GM12891 (cell line): ENCODE results near the gene TRIM34.
A peak's percentile ranks its signal among the peaks of the same experiment; 100 is the strongest.
"Not testable (repeated sequence)": the region's sequence is repeated elsewhere in the genome, so short reads cannot be mapped to it uniquely, and the experiment has no call there.

Experiments
- DNase-seq: peaks from one replicate; pipeline ENCODE4 v3.0.0; 2011; ENCODE audit warnings: low spot score; ENCODE audit not compliant: insufficient read length
- FAIRE-seq: peaks from 2 replicates; lab custom pipeline; 2011; peaks lifted over from hg19 to GRCh38; lab: Jason Lieb, UNC
- PAX5 ChIP-seq: IDR thresholded peaks from 2 replicates; pipeline ENCODE4 v1.6.1; 2011; ENCODE audit warnings: low read length, moderate library complexity, mild to moderate bottlenecking; ENCODE audit not compliant: insufficient read depth, severe bottlenecking
- POLR2A ChIP-seq: IDR thresholded peaks from 2 replicates; pipeline ENCODE4 v1.6.1; 2011; ENCODE audit warnings: low read depth, low read length, control low read depth
- POLR2AphosphoS5 ChIP-seq: IDR thresholded peaks from 2 replicates; pipeline ENCODE4 v1.6.1; 2011; ENCODE audit warnings: low read depth, low read length, control low read depth
- POU2F2 ChIP-seq: IDR thresholded peaks from 2 replicates; pipeline ENCODE4 v1.6.1; 2011; ENCODE audit warnings: low read depth, mild to moderate bottlenecking, control low read depth, low read length, moderate library complexity
- SPI1 ChIP-seq: IDR thresholded peaks from 2 replicates; pipeline ENCODE4 v1.6.1; 2011; ENCODE audit warnings: low read depth, low read length, control low read depth
- TAF1 ChIP-seq: IDR thresholded peaks from 2 replicates; pipeline ENCODE4 v1.6.1; 2011; ENCODE audit warnings: low read depth, low read length, control low read depth

The TRIM34 gene

DNA sequence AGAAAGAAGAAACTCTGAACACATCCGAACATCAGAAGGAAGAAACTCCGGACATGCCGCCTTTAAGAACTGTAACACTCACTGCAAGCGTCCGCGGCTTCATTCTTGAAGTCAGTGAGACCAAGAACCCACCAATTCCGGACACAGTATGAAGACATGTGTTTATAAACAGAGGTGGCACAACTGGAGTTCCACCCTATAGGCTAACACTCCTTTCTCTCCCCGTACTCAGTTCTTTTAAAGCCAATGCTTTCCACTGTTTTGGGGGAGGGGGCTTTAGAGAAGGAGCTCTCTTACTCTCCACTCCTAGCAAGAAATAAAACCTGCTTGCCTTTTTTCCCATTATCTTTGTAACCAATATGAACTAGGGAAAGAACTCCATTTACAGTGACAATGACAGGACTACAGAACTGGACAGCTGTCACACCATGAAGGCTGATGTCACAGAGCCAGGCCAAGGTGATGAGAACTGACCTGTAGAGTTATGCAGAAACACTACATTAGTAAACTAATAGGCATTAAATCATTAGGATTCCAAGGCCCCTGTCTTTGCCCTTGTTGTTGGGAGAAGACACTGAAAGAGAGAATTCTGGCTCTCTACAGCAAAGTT lies 59.3 kb downstream of the TRIM34 start:
- DNase-seq (no peak), FAIRE-seq (no peak)
- TF ChIP-seq TAF1 (no peak), POLR2A (no peak), SPI1 (no peak), POU2F2 (no peak), PAX5 (no peak), POLR2AphosphoS5 (no peak)

DNA sequence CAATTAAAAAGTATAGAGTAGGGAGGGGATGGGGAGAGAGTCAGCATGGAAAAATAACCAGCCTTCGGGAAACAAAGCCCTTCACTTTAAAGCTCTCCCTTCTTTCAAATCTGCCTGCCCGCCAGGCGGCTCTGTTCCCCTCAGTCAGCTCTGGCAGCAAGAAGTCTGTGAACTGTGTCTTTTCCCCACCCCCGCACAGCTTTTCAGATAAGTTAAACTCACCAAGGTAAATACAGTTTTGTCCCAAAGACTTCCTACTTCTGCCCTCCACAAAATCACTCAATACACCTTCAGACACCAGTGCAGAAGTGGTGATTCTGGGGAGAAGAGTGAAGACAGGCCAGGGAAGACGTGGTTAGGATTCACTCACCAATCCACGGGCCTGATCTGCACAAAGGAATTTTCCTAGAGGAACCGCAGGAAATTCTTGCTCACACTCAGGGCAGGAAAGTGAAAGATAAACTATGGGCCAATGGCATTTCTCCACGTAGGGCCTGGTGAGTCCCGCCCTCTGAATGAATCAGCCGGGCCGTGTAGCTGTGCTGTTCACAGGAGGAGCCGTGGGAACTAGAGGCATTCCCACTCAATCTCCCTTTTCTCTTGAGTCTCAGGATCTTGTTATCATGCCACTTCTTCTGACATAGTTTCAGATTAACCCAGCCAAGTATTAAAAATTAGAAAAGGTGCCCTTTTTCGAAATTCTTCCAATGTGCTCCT lies 60.0 kb downstream of the TRIM34 start, which contains the start of gene TRIM5:
Gene TRIM5, minus strand, starts transcription at position 429 of the 717 bp plus-strand sequence. CDS start 4,897 bp downstream, outside the sequence.
- TF ChIP-seq SPI1 (peak; percentile 44; the same call in 1 of the 2 replicates), POLR2A (peak; percentile 70), POU2F2 (peak; percentile 82), PAX5 (no peak), POLR2AphosphoS5 (peak; percentile 75), TAF1 (no peak; the same call in none of the 2 replicates)
- peak; percentile 71 for DNase-seq
- peak; percentile 80 for FAIRE-seq

DNA sequence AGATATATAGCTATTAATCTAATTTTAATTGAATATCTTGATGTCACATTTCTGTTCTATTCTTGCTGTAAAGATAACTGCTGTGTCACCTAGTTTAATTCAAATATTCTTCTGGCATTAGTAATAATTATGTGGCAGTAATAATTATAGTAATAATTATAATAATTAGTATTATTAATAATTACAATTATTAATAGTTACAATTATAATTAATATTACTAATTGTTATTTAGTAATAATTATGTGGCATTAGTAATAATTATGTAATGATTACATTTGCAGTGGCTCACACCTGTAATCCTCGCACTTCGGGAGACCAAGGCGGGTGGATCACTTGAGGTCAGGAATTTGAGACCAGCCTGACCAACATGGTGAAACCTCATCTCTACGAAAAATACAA lies 61.6 kb downstream of the TRIM34 start:
- FAIRE-seq (no peak), DNase-seq (no peak)
- TF ChIP-seq PAX5 (no peak), POLR2A (no peak), POU2F2 (no peak), POLR2AphosphoS5 (no peak), TAF1 (no peak), SPI1 (no peak)

DNA sequence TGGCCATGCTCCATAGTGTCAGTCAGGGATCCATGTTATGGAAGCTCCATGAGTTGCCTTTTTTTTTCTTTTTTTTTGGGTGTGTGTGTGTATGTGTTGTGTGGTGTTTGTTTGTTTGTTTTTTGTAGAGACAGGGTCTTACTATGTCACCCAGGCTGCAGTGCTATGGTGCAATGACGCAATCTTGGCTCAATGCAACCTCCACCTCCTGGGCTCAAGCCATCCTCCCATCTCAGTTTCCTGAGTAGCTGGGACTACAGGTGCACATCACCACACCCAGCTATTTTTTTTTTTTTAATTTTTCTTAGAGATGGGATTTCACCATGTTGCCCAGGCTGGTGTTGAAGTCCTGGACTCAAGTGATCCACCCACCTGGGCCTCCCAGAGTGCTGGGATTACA lies 63.7 kb downstream of the TRIM34 start:
- DNase-seq = no peak
- no peak for FAIRE-seq
- no peak for TF ChIP-seq POLR2AphosphoS5
- no peak for TF ChIP-seq SPI1
- TF ChIP-seq PAX5 = no peak
- TF ChIP-seq POLR2A = no peak

DNA sequence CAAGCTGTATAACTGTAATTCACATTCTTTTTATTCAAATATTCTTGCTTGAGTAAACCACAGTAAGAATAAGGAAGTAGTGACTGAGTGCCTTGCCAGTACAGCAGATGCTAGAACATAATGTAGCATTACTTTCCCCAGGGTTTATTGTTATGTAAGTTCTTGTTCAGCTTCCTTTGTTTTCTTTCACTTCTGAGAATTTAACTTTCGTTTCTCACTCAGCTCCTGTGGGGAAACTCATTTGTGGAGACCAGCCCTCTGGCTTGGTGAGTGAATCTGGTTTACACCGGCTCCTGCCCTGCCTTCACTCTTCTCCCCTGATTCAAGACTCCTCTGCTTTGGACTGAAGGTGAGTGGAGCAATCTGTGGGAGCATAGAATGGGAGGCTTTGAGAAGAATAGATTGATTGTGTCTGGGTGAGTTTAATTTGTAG lies 64.8 kb downstream of the TRIM34 start, which contains the start of gene TRIM22:
Gene TRIM22, plus strand, starts transcription at position 240 of the 433 bp plus-strand sequence. CDS start 6,443 bp downstream, outside the sequence.
- peak; percentile 64 for FAIRE-seq
- DNase-seq = peak; percentile 45

DNA sequence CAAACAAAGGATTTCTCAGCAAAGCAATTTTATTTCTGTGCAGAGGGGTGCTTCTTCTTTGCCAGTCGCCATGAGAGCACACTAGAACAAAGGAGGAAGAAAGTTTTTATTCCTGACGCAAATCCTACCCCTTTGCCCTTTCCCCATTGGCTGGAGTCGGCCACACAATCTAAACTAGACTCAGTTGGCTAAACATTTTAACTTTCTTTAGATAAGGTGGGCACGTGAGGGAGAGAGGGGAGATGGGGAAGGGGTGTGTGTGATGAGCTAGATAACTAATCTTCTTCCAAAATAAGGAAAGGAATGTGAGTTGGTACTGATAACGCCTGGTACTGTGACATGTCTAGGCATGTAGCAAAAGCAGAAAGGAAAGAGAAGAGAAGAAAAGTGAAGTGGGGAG lies 65.4 kb downstream of the TRIM34 start:
- no peak for TF ChIP-seq POU2F2
- no peak for TF ChIP-seq SPI1
- TF ChIP-seq PAX5 = no peak
- no peak for TF ChIP-seq TAF1
- DNase-seq (no peak), FAIRE-seq (peak; percentile 86)

More for the DNA sequence above, 64.8 kb downstream of the TRIM34 start, which contains the start of gene TRIM22:
- TF ChIP-seq TAF1 (peak; percentile 78; the same call in 1 of the 2 replicates), POLR2AphosphoS5 (peak; percentile 79), PAX5 (no peak), SPI1 (peak; percentile 40), POLR2A (peak; percentile 74), POU2F2 (0 out of 2 replicates have a peak, but pooled peaks have one; percentile 35)

DNA sequence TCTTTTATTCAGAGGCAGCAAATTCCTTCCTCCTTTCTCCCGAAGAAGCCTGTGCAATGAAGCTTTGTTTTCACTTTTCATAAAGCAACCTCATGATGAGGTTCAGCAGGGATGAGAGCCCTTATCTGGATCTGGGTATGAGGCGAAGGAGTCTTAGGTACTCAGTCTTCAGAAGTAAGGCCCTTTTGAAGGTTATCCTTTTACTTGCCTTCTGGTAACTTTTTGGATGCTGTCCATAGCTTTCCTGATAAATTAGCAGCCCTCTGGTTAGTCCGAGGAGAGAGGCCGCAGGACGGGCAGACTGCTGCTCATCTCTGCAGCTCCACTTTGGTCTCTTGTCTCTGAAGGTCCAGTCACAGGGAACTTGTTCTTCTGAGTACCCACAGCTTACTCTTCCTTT lies 65.9 kb downstream of the TRIM34 start:
- FAIRE-seq (no peak), DNase-seq (no peak)
- no peak for TF ChIP-seq SPI1
- no peak for TF ChIP-seq TAF1
- TF ChIP-seq POLR2A = no peak
- no peak for TF ChIP-seq POU2F2

DNA sequence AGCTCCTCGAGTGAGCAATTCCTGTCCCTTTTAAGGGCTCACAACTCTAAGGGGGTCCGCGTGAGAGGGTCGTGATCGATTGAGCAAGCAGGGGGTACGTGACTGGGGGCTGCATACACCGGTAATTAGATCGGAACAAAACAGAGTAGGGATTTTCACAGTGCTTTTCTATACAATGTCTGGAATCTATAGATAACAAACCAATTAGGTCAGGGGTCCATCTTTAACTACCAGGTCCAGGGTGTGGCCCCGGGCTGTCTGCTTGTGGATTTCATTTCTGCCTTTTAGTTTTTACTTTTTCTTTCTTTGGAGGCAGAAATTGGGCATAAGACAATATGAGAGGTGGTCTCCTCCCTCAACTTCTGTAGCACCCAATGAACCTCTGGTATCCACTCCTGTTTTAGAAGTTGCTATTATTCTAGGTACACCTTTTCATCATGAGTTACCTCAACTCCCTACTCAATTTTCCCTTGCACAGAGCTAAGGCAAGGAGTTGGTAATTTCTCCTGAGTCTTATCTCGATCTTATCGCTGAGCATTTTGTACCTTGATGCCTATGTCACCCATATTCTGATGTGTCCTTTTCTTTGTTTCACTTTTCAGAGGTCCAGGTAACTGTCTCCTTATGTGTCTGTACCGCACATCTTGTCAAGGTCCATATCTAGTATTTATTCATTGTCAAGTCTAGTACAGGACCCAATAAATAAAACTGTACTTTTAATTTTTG lies 66.6 kb downstream of the TRIM34 start:
- FAIRE-seq, DNase-seq: not testable (repeated sequence)
- TF ChIP-seq POLR2AphosphoS5 = 0 out of 2 replicates have a peak, but pooled peaks have one; percentile 27

DNA sequence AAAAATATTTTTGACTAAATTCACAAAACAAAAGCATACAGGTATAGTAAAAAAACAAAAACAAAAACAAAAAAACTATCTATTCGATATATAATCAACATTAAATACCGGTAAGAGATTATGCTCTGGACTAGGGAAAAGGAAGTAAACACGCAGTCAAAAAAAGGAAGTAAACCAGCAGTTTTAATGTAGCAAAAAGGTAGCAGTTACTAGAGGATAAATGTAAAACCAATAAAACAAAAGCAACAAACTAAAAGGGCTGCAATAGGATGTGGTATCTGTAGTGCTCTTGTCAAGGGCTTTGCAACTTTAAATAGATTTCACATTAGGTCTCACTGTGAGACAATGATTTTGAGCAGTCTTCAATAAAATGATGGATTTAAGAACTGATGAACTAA lies 67.2 kb downstream of the TRIM34 start:
- no peak for TF ChIP-seq POLR2AphosphoS5
- TF ChIP-seq PAX5 = no peak
- TF ChIP-seq TAF1 = no peak
- no peak for TF ChIP-seq POU2F2
- TF ChIP-seq SPI1 = no peak
- TF ChIP-seq POLR2A = no peak

More for the DNA sequence above, 67.2 kb downstream of the TRIM34 start:
- no peak for DNase-seq
- no peak for FAIRE-seq
